ENCODE data around the gene SH2D3A.
"Not testable (repeated sequence)": the region's sequence is repeated elsewhere in the genome, so short reads cannot be mapped to it uniquely, and the experiment has no call there.

Gene SH2D3A

DNA sequence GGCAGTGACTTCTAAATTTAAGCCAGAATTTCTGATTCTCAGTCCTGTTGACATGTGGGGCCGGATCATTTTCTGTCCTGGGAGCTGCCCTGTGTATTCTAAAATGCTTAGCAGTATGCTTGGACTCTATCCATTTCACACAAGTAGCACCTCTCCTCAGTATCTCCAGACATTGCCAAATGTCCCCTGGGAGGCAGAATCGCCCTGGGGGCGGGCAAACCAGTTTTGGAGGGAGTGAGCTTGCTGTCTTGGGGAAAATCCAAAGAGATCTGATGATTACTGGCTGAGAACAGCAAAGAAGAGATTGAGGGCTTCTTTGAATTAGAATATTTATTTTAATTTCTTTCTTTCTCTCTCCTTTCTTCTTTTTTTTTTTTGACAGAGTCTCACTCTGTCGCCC, 21.7 kb upstream of the SH2D3A start:
- no peak for DNase-seq (ENCODE audit: low spot score)

DNA sequence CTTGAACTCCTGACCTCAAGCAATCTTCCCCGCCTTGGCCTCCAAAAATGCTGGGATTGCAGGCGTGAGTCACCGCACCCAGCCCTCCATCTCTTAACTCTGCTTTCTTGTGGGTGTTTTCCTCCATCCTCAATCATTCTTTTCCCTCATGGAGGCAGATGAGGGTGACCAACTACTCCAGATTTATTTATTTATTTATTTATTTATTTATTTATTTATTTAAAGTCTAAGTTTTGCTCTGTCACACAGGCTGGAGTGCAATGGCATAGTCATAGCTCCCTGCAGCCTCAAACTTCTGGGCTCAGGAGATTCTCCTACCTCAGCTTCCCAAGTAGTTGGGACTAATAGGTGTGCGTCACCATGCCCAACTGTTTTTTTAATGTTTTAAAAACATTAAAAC, 20.2 kb upstream of the SH2D3A start:
- DNase-seq (ENCODE audit: low spot score): no peak

DNA sequence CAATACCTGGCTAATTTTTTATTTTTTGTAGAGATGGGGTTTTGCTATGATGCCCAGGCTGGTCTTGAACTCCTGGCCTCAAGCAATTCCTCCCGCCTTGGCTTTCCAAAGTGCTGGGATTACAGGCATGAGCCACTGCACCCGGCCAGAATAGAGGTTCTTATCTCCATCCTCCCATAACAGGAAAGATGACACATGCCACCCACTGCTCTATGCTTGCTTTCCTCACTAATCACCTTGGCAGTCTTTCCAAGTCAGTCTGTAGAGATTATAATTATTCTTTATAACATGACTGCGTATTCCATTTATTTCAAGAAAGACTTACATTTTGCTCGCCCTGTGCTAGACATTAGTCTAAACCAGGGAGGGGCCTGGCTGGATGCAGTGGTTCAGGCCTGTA, 12.0 kb upstream of the SH2D3A start:
- DNase-seq (ENCODE audit: low spot score): no peak

DNA sequence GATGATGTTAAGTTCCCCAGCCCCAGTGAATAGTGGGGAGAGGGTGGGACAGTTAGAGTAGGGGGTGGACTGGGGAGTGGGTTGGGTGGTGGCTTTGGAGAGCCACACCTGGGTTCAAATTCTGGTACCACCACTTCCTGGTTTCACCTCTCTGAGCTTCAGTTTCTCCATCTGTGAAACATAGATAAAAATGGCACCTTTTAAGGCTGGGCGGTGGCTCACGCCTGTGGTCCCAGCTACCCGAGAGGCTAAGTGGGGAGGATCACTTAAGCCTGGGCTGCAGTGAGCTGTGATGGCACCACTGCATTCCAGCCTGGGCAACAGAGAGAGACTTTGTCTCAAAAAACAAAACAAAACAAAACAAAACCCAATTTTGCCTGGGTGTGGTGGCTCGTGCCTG, 11.2 kb upstream of the SH2D3A start:
- no peak for DNase-seq (ENCODE audit: low spot score)

DNA sequence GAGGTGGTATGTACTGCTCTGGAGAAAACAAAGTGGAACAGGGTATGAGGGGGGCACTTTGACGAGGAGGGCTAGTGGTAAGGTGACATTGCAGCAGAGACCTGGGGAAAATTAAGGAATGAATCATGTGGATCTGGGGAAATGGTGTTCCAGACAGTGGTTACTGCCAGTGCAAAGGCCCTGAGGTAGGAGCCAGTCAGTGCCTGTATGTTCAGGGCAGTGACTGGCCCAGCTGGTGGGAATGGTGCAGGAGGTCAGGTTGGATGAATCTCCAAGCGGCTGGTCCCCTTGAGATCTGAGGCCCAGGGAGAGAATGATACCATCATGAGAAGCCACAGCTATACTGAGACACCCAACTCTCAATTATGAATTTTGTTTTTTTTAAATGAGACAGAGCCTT, 10.2 kb upstream of the SH2D3A start:
- no peak for DNase-seq (ENCODE audit: low spot score)

DNA sequence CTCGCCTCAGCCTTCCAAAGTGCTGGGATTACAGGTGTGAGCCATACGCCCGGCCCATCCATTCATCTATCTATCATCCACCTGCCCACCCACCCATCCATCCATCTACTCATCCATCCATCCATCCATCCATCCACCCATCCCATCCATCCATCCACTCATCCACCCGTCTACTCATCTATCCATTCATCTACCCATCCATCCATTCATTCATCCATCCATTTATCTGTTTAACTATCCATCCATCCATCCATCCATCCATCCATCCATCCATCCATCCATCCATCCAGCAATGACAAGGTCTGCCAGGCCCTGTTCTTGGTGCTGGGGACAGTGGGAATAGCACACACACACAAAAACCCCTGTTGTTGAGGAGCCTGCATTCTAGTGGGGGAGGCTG, 9.8 kb upstream of the SH2D3A start:
- DNase-seq (ENCODE audit: low spot score): no peak

DNA sequence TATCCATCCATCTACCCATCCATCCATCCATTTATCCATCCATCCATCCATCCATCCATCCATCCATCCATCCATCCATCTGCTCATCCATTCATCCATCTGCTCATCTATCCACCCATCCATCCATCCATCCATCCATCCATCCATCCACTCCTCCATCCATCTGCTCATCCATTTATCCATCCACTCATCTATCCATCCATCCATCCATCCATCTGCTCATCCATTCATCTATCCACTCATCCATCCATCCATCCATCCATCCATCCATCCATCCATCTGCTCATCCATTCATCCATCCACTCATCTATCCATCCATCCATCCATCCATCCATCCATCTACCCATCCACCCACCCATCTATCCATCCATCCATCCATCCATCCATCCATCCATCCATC, 8.8 kb upstream of the SH2D3A start:
- DNase-seq (ENCODE audit: low spot score): not testable (repeated sequence)

DNA sequence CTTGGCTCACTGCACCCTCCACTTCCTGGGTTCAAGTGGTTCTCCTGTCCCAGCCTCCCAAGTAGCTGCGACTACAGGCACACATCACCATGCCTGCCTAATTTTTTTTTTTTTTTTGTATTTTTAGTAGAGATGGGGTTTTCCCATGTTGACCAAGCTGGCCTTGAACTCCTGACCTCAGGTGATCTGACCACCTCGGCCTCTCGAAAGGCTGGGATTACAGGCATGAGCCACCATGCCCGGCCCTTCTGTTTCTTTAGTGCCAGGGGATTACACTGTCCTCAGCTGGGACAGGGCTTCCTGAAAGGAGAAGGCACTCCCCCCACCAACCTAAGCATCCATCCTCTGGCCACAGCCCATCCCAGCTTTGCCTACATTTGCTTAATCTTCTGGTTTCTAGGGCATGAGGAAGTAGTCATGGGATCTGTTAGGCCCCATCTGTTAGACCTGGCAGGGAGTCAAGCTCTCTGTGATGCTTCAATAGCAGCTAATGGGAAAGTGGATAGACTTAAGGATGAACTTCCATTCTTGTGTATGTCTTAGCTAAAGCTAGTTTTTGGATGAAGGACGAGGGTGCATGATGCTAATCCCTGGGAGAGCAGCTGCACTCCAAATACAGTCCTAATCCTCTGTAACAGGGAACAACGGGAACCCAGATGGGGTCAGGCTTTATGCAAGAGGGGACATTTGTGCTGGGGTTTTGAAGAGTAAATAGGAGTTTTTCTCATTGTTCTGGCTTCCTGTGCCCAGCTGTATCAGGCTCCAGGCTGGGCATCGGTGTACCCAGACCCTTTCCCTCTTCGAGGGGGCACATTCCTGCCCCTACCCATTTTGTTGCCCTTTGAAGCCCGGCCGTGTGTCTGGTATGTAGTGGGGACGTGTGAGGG, 7.8 kb upstream of the SH2D3A start:
- DNase-seq (ENCODE audit: low spot score): no peak

DNA sequence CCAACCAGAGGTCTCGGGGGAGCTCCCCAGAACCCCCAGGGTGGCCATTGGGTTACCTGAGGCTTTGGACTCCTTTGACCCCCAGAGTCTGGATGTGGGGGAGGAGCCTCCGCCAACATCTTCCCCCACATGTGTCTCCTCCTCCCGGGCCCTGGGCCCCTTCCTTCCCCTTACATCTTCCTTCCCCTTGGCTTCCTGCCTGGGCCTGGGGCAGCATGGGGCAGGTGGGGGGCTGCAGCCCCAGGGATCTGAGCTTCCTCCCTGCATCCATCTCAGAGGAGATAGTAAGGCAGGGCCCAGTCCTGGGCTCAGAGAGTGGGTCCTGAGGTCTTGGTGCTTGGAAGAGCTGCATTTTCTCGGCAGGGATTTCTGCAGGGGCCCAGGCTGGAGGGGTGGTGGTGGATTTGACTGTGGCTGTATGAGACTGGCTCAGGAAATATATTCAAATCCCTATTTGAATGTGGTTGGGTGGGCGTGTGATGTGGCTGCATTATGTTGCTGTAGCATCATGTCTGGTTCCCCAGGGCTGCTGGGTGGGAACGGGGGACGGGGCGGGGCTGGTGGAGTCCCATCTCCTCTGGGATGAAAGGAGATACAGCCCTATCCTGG, 6.2 kb upstream of the SH2D3A start:
- DNase-seq (ENCODE audit: low spot score): no peak

DNA sequence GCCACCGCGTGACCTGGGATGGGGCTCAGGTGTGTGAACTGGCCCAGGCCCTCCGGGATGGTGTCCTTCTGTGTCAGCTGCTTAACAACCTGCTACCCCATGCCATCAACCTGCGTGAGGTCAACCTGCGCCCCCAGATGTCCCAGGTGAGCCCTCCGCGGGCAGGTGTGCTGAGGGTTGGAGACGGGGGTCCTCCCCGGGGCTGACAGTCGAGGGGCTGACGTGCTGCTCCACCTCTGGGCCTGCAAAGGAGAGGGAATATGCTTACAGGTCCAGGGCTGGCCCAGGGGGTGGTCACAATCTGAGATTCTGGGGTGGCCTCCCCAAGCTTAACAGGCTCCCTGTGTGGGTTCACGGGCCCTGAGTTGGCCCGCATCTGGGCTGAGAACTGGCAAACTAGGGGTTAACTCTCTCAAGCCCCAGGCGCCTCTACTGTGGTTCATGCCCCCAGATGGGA, 5.7 kb upstream of the SH2D3A start:
- DNase-seq (ENCODE audit: low spot score): no peak

DNA sequence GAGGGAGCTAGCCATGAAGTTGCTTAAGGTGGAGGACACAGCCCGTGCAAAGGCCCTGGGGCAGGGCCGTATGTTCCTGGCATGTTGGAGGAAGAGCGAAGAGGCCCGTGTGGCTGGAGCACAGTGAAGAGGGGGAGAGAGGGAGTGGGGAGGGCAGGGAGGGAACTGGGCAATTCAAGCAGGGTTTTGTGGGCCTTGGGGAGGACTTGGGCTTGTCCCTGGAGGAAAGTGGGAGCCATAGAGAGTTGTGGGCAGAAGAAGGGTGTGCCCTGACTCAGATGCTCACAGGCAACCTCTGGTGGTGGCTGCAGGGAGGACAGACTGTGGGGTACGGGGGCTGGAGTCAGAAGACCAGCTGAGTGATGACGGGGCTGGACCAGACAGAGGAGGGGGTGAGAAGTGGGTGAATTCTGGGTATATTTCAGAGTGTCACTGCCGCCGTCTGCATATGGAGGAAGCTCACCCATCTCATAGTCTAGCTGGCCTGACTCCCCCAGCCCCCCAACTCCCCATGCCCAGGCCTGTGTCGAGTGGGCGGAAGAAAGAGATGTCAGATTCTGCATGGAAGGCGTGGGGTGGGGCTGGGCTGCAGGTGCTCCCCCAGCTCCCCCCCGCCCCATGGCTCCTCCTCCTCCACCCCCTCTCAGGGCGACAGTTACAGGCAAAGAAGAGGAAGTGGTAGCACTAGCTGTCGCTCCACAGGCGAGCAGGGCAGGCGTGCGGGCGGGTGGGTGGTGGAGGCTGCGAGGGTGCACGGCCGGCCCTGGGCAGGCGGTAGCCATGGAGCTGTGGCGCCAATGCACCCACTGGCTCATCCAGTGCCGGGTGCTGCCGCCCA, 5.0 kb upstream of the SH2D3A start, which contains the start of gene VAV1:
Gene VAV1, plus strand, starts transcription at position 681 of the 838 bp plus-strand sequence. Its CDS starts 100 bp downstream, at position 781.
- no peak for DNase-seq (ENCODE audit: low spot score)

DNA sequence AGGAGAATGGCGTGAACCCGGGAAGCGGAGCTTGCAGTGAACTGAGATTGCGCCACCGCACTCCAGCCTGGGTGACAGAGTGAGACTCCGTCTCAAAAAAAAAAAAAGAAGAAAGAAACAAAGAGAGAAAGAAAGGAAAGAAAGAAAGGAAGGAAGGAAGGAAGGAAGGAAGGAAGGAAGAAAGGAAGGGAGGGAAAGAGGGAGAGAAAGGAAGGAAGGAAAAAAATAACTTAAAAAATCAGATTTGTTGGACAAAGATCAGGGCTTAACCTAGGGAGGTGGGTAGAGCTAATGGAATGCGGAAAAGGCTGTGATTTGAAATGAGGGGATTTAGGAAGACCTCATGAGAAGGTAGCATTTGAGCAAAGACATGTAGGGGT, 4.4 kb upstream of the SH2D3A start:
- not testable (repeated sequence) for DNase-seq (ENCODE audit: low spot score)

DNA sequence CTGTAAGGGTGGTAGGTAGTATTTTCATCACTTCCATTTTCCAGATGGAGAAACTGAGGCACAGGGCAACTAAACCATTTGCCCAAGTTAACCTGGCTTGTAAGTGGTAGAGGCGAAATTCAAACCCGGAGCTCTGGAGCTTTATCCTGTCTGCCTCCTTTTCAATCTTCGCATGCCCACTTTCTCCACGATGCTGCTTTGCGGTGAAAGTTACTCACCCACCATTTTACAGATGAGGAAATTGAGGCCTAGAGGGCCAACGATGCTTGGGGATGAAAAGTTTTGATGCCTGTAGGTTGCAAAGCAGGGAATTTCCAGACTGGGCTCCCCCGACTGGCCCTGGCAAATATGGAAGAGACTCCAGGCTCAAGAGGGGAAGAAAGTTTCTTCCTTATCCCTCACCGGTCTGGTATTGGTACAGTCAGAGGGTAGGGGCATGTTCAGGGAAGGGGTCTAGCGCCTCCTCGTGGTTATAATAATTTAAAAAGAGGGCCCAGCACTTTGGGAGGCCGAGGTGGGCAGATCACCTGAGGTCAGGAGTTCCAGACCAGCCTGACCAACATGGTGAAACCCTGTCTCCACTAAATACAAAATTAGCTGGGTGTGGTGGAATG, 1.9 kb upstream of the SH2D3A start:
- peak; percentile 46 for DNase-seq (ENCODE audit: low spot score)

DNA sequence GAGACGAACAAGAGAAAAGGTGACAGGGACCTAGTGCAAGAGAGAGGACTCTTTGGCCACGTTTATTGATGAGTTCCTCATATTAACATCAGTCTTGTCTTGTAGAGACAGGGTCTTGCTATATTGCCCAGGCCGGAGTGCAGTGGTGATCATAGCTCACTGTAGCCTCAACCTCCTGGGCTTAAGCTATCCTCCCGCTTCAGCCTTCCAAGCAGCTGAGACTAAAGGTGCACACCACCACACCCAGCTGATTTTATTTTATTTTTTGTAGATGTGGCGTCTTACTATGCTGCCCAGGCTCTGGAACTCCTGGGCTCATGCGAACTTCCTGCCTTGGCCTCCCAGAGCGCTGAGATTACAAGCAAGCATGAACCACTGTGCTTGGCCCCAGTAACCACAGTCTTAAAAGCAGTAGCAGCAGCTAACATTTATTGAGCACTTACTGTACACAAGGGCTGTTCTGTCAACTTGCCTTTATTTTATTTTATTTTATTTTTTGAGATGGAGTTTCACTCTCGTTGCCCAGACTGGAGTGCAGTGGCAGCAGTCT, 1.1 kb upstream of the SH2D3A start:
- no peak for DNase-seq (ENCODE audit: low spot score)

DNA sequence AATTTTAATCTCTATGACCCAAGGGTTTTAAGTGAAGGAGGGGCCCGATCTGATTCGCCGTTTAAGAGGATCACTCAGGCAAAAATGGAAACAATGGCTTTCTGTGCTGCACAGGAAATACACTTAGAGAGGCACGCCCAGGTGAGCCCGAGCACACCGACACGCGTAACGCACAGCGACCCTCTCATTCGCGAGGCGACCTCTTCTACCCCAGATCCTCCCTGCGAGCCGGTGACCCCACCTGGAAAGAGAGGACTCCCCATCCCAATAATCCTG, 216 bp downstream of the SH2D3A start:
- DNase-seq (ENCODE audit: low spot score): no peak

DNA sequence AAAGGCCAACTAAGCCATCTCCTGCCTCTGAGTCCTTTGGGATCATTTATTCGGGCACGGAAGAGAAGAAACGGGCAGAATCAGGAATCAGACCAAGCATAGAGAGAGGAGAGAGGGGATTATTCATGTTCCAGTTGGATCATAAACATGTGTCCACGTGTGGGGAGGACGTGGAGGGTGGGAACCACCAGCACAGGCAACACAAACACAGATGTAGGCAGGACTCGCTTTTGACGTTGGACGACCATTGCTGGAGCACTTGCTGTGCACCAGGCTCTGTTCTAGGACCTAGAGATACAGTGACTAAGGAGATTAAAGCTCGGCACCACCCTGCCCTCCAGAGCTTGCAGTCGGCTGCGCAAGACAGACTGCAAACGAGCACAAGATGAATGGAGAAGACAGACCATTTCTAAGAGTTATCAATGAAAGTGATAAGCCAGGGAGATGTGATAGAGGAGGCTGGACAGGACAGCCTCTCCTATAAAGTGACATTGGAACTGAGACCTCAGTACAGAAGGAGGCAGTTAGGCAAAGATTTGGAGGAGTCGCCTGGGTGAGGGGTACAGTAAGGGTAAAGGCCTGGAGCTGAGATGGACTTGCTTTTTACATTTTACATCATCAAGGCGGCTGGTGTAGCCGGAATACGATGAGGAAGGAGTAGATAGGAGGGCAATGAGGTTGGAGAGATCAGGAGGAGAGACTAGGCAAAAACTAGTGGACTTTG, 716 bp downstream of the SH2D3A start:
- no peak for DNase-seq (ENCODE audit: low spot score)

DNA sequence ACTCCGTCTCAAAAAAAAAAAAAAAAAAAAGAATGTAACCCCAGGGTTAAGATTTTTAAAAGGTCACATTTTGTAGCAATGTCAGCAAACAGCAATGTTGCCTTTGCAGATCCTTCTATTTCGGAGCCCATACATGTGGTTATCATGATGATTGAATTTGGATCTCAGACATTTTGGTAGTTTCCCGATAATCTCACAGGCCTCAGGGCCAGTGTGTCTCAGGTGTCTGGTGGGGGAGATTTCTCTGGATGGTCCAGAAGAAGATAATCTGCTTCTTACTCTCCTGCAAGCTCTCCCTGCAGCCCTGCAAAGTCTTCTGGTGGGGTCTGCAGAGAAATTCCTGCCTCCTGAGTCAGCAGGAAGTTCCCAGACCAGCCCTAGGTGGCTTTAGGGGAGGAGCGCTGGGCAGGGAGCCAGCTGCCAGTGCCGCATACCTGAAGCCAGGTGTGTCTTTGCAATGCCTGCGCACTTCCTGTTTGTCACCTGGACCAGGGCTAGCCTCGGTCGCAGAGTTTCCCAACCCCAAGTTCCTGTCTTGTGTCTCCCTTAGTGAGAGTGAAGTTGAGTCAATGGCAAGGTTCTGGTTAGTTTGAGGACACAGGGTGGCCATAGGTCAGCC, 1.4 kb downstream of the SH2D3A start:
- DNase-seq (ENCODE audit: low spot score): no peak

DNA sequence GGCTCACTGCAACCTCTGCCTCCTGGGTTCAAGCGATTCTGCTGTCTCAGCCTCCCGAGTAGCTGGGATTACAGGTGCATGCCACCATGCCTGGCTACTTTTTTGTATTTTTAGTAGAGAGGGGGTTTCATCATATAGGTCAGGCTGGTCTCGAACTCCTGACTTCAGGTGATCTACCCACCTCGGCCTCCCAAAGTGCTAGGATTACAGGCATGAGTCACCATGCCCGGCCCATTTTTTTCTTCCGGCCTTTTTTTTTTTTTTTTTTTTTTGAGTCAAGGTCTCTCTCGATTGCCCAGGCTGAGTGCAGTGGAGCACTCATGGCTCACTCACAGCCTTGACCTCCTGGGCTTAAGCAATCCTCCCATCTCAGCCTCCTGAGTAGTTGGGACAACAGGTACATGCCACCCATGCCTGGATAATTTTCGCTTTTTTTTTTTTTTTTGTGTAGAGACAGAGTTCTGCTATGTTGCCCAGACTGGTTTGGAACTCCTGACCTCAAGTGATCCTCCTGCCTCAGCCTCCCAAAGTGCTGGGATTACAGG, 4.9 kb downstream of the SH2D3A start:
- DNase-seq (ENCODE audit: low spot score): not testable (repeated sequence)

DNA sequence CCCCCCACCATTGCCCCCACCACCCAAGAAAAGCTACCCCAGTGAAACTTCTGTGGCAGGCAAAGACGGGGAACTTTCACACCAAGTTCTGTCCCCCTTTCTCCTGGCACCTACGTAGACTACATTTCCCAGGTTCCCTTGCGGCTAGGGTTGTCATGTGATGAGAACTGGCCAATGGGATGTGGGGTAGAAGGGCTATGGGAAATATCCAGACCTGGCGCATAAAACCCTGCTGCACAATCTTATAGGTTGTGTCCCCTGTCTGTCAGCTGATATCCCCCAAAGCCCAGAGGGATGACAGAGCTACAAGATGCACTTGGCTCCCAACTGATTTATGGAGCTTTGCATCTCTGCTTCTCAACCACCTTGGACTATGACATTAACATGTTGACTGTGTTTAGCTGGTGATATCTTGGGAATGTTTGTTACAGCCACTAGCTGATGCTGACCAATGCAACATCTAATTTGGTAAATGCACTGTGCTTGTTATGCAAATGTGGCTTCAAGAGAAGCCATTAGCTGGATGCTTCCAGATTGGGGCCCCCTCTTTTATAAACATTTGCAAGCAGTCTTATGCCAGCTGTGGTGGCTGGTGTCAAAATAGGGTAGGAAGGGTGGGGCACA, 6.1 kb downstream of the SH2D3A start:
- no peak for DNase-seq (ENCODE audit: low spot score)

DNA sequence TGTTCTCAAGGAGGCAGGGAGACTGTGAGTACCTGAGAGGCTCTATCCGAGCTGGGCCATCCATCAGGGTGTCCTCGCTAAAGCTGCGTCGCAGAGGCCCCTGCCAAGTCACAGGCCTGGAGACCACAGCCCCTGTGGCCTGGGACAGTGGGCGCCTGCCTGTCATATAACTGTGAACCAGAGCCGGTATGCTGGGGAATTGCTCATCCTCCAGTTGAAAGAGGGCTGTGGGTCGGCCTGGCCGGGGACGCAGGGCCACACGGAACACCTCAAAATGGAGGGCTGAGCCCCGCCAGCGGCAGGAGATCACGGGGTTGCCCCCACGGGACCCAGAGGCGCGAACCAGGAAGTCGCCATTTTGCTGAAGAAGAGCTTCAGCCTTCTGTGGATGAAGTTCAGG, 6.6 kb downstream of the SH2D3A start:
- DNase-seq (ENCODE audit: low spot score): no peak
